HG02678 (cell line): ENCODE measurements around the gene SPATS2L.

ENCODE experiments used
- ATAC-seq: cut with Tn5 transposase; IDR thresholded peaks from one replicate; pipeline ENCODE4 v1.9.1; 2021; ENCODE audit warnings: mild to moderate bottlenecking, moderate library complexity; ENCODE audit not compliant: unreplicated experiment

SPATS2L gene, protein sequence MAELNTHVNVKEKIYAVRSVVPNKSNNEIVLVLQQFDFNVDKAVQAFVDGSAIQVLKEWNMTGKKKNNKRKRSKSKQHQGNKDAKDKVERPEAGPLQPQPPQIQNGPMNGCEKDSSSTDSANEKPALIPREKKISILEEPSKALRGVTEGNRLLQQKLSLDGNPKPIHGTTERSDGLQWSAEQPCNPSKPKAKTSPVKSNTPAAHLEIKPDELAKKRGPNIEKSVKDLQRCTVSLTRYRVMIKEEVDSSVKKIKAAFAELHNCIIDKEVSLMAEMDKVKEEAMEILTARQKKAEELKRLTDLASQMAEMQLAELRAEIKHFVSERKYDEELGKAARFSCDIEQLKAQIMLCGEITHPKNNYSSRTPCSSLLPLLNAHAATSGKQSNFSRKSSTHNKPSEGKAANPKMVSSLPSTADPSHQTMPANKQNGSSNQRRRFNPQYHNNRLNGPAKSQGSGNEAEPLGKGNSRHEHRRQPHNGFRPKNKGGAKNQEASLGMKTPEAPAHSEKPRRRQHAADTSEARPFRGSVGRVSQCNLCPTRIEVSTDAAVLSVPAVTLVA

DNA sequence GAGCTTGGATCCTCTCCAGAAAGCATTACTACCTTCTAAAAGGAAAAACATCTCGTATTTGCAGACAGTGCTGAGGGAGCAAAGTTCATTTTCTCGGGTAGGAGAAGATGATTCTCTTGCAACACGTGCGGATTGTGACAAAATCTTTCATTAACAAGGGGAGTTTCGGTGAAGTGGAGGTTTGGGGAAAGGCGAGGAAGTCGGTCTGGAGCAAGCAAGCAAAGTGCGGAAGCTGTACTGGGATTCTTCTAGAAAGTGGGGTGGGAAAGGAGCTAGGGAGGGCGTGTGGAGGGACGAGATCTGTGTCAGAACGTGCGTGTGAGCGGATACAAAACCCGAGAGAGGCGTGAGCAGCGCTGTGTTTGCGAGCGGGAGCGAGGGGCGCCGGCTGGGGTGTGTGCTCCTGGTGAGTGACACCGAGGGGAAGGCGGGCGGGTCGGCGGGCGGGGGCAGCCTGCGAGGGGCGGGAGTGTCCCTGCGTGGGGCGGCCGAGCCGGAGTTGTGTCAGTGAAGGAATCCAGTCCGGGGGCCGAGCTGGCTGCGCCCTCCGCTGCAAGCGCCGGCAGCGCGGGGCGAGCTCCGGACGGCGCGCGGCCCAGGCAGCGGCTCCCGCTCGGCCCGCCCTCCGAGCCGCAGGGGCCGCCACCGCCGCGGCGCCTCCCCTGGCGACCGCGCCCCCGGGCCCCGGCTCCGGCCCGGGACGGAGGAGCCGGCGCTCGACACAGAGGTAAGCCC, at the start of gene SPATS2L:
TSS of gene SPATS2L (plus strand) at position 498 of the 735 bp plus-strand sequence. CDS start 82,552 bp downstream, outside the sequence.
- ATAC-seq = peak; percentile 63

DNA sequence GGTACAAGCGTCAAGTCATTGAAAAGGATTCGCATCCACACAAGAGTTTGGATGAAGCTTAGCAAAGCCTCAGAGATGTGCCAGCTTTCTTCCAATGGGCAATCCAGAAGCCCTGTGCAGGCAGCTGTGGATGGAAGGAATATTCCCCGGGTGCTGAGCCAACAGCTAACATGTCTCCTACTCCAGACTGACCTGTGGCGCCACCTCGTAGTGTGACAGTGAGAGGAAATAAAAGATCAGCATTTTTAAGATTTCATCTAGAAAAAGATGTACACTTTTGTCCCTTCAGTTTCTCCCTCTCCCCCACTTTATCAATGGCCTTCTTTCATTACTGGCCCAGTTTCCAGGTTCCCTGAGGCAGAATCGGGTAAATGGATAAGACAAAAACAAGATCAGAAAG, 48.9 kb upstream of the SPATS2L start:
- no peak for ATAC-seq

DNA sequence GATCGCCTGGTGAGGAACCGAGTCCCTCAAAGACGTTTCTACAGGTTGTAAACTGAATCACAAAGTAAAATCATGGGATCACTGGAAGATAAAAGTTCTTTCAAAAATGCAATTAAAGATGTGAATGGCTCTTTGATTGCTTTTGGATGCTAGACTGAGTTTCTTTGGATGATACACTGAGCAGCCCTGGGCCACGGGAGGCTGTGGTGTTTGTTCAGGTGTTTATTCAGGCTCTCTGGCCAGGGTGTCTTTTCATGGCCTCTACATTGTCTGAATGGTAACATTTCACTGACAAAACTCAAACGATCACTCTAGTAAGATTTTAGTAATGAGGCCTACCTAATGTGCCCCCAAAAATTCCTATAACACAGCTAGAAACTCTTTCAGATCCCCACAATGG, 48.4 kb upstream of the SPATS2L start:
- ATAC-seq = no peak

DNA sequence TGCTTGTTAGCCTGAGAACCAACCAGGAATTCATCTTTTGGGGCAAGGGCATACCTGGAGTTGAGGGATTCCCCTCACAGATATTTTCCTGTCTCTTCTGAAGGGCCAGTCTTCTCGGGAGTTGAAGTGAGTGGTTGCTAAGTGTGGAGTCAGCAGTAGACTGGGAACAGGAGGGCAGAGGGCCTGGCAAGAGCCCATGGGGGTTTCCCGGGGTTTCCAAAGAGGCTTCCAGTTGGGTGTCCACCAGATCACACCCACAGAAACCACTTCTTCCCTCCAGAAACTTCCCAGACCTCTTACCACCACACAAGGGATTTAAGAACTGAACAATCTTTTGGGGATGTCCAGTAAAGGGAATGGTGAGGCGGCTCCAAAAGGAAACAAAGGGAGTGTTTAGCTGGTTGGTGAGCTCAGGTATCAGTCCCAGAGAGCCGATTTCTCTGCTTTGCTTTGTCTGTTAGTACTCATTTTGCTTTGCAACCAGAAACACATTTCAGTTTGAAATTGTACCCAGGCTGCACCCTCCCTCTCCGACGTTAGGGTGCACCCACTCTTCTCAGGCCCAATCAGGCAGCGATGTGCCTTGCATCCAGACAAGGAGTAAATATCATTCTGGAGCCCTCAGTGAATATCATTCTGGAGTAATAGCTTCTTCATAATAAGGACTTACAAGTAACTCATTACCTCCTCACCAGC, 47.5 kb upstream of the SPATS2L start:
- ATAC-seq = no peak

DNA sequence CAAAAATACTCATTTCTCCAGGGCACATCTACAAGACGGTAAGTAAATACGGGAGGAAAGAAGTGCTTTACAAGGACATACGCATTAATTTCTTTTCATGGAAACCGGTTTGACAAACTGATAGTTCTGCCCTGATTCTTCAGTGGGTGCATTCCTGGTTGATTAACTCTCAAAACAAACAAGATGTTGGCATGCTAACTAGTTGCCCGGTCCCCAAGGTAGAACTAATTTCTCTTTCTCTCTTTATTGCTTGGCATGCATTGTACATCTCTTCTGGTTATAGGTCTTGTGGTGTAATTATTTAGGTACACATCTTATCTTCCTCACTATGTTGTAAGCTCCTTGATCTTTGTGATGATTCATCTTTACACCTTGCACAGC, 46.9 kb upstream of the SPATS2L start:
- ATAC-seq = no peak

DNA sequence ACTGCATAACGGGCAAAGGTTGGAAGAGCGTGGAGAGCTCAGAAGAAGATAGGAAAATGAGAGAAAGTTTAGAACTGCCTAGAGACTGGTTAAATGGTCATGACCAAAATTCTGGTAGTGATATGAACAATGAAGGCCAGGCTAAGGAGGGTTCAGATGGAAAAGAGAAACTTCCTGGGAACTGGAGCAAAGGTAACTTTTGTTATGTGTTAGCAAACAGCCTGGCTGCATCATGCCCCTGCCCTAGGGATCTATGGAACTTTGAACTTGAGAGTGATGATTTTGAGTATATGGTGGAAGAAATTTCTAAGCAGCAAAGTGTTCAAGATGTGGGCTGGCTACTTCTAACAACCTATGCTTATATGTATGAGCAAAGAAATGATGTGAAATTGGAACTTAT, 44.4 kb upstream of the SPATS2L start:
- ATAC-seq = no peak

DNA sequence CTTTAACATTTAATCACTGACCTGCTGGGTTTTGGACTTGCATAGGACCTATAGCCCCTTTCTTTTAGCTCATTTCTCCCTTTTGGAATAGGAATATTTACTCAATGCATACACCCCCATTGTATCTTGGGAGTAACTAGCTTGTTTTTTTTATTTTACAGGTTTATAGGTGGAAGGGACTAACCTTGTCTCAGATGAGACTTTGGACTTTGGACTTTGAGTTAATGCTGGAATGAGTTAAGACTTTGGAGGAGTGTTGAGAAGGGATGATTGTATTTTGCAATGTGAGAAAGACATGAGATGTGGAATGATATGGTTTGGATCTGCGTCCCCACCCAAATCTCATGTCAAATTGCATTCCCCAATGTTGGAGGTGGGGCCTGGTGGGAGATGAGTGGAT, 43.2 kb upstream of the SPATS2L start:
- ATAC-seq = no peak

DNA sequence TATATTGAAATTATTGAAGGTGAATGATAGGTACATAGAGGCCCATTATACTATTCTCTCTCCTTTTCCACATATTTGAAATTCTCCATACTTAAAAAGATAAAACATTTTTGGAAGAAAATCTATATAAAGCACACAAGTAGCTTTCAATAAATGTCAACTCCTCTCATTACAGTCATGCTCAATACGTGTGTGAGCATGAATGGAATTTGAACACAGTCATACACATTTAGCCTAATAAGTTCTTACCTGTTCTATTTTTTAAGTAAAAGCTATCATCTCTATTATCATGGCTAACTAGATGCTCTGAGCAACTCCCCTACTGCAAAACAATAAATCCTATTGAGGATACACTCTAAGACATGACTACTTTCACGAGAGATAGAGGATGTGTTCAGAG, 41.9 kb upstream of the SPATS2L start:
- ATAC-seq = no peak

DNA sequence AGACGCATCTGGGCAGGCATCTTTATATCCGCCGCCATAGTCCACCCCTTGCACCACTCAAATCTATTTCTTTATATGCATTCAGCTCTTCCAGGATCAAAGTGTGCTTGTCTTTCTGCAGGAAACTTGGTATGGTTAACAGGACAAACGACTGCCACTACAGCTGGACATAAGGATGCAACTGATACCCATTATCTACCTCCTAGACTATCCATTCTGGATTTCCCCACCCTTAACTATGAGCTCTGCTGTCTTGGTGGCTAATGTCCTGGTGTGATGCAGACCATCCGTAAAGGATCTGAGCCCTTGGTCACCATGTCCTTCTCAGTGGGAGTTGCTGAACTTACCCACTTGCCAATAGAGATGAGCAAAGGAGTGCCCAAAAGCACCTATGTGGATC, 40.1 kb upstream of the SPATS2L start:
- ATAC-seq = no peak

DNA sequence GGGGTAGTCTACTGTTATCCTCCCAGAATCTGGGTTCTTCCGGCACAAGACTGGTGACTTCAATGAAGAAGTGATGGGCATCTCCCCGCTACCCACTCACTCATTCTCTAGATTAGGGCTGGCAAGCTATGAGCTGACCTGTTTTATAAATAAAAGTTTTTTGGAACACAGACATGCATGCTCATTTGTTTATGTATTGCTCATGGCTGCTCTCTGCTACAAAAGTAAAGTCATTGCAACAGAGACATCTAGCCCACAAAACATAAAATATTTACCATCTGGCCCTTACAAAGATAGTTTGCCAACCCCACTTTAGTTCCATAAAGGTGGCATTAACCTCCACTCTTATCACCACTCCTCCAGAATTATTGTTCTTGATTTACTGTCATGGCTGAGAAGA, 39.1 kb upstream of the SPATS2L start:
- ATAC-seq = no peak

DNA sequence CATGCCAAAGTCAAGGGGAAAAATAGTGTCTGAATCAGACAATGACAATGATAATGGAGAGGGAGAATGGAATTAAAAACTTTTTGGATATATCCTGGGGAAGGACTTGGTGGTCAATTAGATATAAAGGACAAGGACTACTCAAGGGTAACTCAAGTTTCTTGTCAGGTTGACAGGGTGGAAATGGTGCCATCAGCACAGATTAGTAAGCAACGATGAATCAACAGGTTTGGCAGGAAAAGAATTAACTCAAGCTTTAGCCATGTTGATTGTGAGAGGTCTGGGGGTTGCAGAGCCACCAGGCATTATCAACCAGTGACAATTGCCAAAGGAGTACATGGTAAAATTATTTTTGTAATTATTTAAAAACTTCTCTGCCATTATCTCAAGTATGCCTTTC, 35.8 kb upstream of the SPATS2L start:
- ATAC-seq = no peak

DNA sequence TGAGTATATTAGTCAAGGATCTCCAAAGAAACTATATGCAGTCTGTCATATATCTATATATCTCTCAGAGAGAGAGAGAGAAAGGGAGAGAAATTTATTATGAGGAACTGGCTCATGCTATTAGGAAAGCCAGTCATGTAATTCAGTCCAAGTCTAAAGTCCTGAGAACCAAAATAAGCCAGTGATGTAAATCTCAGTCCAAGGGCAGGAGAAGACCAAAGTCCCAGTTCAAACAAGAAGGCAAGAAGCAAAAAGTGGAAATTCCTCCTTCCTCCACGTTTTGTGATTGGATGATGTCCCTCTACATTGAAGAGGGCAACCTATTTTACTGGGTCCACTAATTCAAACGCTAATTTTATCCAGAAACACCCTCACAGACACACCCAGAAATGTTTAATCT, 34.2 kb upstream of the SPATS2L start:
- ATAC-seq = no peak

DNA sequence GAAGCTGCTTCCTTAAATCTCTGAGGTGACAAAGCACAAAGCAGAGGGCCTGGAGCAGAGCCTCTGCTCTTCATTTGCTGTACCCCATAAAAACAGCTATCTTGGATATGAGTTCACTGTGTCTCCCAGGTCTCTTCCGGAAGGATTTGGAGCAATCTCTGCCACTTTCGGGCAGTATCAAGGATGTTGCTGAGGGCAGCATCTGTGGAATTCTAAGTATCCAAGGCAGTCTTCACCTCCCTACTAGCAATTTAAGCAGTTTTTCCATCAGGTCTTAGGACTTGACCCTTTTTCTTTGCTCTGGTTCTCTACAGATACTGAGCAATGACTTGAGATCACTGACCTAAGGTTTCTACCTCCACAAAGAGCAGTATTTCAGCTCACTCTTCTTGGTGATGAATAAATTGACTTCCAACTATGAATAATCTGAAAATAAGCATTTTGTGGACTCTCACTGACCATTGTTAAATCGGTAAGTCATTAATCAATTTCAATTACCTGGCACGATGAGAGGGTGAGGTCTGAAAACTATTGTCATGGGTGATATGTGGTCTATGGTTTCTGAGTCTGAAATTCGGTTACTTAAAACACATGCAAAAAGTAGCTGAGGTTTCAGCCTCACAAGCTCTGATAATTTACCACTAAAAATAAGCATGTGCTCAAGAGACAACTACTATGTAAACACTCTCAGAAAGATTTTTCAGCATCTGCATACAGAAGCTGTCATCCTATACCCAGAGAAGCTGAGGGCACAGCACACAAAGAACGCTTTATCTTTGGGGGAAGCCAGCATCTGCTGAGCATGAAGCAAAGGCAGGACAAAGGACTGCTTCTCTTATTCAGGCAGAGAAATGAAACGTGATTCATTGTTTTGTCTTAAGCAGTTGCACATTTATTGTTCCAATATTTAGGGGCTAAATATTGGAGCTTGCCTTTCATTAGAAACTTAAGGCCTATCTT, 32.1 kb upstream of the SPATS2L start:
- ATAC-seq = no peak

DNA sequence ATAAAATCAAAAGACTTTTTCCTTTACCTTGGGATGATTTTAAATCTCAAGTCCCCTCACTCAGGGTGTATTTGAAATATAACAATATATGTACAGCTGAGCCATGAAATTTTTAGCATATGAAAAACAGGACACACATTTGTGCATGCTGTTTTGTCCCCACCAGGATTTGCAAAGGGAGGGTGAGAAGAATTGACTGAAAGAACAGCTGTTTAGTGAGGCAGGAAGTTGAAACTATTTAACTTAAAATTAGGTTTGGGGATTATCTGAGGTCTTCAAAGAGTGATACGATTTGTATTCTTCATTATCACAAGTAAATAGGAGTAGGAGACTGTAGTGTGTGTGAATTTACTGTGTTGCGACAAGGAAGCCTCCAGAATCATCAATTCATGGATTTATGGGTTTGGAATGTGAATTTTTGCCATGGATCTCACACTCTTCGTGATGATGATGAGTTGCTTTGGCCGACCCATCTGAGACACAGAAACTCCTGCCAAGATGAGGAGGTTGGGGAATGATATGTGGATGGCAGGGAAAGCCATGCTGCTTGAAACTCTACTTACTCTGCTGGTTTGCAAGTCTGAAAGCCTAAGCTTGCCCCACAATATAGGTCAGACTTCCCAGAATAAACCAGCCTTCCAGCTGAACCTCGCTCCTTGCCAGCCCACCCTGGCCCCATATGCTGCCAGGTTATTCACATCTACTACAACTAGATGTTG, 31.0 kb upstream of the SPATS2L start:
- no peak for ATAC-seq

DNA sequence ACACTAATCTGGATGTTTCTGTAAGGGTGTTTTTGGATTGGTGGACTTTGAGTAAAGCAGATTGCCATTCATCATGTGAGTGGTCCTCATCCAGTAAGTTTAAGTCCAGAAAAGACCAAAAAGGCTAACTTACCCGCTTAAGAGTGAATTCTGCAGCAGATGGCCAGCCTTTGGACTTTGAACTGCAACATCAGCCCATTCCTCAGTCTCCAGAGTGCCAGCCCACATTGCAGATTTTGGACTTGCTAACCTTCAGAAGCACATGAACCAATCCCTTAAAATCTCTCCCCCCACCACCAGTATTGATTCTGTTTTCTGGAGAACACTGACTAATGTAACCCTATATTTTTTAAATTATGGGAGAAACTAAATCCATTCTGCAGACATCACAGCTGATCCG, 30.0 kb upstream of the SPATS2L start:
- no peak for ATAC-seq

DNA sequence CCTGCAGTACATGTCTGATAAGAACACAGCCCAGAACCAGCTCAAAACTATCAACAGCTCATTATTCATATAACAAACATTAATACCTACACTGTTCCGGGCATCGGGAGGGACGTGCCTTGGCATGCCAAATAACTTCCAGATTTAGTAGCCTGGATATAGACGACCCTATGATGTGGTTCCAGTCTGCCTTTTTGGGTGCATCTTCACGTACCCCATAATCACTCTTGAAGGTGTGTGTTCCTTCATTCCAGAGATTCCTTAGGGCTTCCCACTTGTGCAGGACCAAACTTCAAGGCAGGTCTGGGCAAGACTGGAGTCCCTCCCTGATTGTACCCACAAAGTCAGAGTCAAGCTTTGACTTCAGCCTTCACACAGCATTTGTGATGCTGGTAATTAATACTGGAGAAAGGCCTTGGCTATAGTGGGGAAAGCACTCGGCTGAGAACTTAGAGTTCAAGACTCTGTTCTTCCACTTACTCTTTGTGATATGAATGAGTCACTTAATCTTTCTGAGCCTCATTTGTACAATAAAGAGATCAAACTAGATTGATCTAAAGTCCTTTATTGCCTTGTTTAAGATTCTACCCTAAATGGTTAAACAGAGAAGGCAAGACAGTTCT, 27.7 kb upstream of the SPATS2L start:
- no peak for ATAC-seq

DNA sequence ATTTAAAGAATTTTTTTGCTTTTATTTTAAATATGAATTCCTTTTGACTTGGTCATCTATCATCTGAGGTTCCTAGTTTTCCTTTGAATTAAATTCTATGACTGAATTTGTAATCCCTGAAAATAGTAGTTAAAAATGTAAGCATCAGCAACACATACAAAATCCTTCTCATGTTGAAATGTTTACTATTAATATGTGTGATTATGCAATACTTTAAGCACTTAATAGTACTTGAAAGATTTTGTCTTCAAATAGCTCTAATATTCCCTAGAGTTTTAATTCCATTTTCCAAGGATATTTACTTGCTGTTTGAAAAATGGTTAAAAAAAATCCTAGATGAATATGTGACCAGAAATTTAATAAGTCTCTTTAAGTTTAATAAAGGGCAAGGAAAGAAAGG, 26.6 kb upstream of the SPATS2L start:
- ATAC-seq = no peak

DNA sequence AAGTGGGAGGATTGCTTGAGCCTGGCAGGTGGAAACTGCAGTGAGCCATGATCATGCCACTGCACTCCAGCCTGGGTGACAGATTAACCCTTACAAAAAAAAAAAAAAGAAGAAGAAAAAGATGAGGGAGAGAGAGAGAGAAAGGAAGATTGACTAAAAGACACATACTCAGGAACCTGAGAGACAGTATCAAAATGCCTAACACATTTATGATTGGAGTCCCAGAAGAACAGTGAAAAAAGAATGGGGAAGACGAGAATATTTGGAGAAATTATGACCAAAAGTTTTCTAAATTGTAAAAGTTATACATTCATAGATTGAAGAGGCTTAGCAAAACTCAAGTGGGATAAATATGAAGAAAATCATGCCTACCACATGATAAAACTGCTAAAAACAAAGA, 19.9 kb upstream of the SPATS2L start:
- ATAC-seq = no peak

DNA sequence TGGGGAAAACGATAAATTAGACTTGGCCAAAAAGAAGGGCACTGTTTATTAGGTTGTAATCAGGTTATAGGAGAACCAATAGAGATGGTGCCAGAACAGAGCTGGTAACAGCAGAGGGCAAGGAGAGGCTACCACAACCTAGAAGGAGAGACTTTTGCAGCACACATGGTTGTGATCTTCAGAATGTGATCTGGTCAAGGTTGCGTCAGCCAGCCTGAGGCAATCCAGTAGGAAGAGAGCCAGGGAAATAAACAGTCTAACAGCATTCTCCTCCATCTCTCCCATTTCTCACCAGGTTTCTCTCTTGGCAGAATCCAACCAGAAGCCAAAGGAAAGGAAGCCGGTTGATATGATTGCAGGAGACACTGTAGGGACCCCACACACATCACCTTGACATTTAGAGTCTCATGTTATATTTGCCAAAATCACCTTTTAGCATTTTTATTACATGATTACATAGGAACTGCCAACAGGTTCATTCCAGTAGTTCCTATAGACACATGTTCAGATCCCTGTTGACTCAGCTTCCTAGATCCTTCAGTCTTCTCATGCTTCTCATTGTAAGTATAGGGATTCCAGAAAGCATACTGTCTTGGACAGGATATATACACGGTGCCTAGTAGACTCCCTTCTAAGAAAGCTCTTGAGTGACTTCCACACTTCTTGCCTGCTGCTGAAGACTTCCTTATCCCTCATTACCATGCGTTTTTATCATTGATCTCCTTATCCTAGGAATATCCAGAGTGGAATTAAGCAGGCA, 17.6 kb upstream of the SPATS2L start:
- ATAC-seq = no peak
